ENCODE results near the gene PRKCE. TPM values are rescaled to one million over a fixed set of nuclear protein-coding genes. Genes with fewer than 3 reads are reported as not detected.

PRKCE gene
- total and polyA plus RNA-seq, 2 experiments from 2014 or later, result 13.2 to 19.2 TPM

GRCh38 chr2:45960057-45960863 is 308.8 kb downstream of the PRKCE start:
- no peaks in the 10 kb centered on the region for H3K27me3 ChIP-seq
- DNase-seq (ENCODE audit: low read depth in 1 of 2, low spot score in 1 of 2), result no peak
- H3K27ac ChIP-seq, result no peak overlapping the region
- H3K4me3 ChIP-seq, result no peak overlapping the region
- peaks cover 5% of the 10 kb centered on the region for H3K4me1 ChIP-seq (ENCODE audit: low read depth)
- TF ChIP-seq, protein P1, sequence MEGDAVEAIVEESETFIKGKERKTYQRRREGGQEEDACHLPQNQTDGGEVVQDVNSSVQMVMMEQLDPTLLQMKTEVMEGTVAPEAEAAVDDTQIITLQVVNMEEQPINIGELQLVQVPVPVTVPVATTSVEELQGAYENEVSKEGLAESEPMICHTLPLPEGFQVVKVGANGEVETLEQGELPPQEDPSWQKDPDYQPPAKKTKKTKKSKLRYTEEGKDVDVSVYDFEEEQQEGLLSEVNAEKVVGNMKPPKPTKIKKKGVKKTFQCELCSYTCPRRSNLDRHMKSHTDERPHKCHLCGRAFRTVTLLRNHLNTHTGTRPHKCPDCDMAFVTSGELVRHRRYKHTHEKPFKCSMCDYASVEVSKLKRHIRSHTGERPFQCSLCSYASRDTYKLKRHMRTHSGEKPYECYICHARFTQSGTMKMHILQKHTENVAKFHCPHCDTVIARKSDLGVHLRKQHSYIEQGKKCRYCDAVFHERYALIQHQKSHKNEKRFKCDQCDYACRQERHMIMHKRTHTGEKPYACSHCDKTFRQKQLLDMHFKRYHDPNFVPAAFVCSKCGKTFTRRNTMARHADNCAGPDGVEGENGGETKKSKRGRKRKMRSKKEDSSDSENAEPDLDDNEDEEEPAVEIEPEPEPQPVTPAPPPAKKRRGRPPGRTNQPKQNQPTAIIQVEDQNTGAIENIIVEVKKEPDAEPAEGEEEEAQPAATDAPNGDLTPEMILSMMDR (IDR thresholded peaks at IDR 0.05; ENCODE audit: low read depth, low read length), result no peak
- H3K36me3 ChIP-seq, result no peaks in the 10 kb centered on the region
- H3K9me3 ChIP-seq (ENCODE audit: low read depth), result no peaks in the 10 kb centered on the region

GRCh38 chr2:45962177-45962921 is 310.9 kb downstream of the PRKCE start:
- peak in 1 of 2 donors; percentile 78 for DNase-seq (ENCODE audit: low read depth in 1 of 2, low spot score in 1 of 2)
- no peak overlapping the region for H3K27ac ChIP-seq
- H3K27me3 ChIP-seq, result no peaks in the 10 kb centered on the region
- H3K4me3 ChIP-seq, result no peak overlapping the region
- no peaks in the 10 kb centered on the region for H3K9me3 ChIP-seq (ENCODE audit: low read depth)
- TF ChIP-seq, protein P1 (IDR thresholded peaks at IDR 0.05; ENCODE audit: low read depth, low read length), result no peak
- peaks cover 5% of the 10 kb centered on the region for H3K4me1 ChIP-seq (ENCODE audit: low read depth)
- no peaks in the 10 kb centered on the region for H3K36me3 ChIP-seq

DNA sequence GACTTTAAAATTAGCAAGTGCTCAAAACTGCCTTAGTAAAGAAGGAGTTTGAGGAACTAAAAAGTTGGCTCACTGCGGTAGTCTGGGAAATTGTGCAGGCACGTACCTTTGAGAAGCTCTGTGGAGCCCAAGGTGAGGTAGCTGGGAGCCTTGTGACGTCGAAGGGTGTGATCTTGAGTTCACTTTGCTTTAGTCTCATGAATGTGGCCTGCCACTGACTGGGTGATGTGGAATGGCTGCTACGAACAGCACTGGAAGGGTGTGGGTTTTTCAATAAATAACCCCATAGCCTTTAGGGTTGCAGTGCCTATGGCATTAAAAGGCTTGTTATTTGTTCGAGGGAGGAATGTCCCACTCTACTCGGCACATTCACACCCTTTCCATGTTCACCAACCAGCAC is 312.3 kb downstream of the PRKCE start:
- no peaks in the 10 kb centered on the region for H3K27me3 ChIP-seq
- no peak overlapping the region for H3K4me3 ChIP-seq
- no peaks in the 10 kb centered on the region for H3K36me3 ChIP-seq
- no peak for DNase-seq (ENCODE audit: low read depth in 1 of 2, low spot score in 1 of 2)
- no peak overlapping the region for H3K27ac ChIP-seq
- peaks cover 5% of the 10 kb centered on the region for H3K4me1 ChIP-seq (ENCODE audit: low read depth)
- TF ChIP-seq, protein P1 (IDR thresholded peaks at IDR 0.05; ENCODE audit: low read depth, low read length), result no peak
- no peaks in the 10 kb centered on the region for H3K9me3 ChIP-seq (ENCODE audit: low read depth)

DNA sequence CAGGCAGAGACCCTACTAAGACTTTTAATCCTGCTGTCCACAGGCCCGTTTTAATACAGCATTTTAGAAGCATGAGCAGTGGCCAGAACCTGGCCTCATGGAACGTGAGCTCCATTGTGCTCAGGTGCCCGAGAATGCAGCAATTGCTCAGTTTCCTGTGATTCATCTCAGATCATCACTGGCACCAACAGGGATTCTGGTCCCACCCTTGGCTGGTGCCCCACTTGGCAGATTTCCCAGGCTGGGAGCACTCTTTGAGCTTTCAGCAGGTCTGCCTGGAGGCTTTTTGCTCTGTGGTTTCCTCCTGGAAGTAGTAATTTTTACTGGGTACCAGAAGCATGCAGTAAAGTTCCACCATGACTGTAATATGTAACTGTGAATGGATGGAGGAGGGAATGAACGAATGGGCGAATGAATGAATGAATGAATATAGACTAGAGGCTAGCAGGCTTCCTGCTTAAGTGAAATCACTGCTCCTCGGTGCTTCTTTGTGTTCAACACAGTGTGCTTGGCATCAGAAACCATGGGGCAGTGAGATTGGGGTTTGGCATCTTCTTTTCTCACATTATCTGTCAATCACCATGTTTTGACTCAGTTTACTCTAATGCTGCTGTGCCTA is 312.9 kb downstream of the PRKCE start:
- TF ChIP-seq, protein P1 (IDR thresholded peaks at IDR 0.05; ENCODE audit: low read depth, low read length), result no peak
- Histone ChIP-seq H3K36me3 (no peaks in the 10 kb centered on the region), H3K4me1 (ENCODE audit: low read depth) (peaks cover 5% of the 10 kb centered on the region), H3K4me3 (no peak overlapping the region), H3K9me3 (ENCODE audit: low read depth) (no peaks in the 10 kb centered on the region), H3K27ac (no peak overlapping the region), H3K27me3 (no peaks in the 10 kb centered on the region)
- peak; percentile 32 to 79 for DNase-seq (ENCODE audit: low read depth in 1 of 2, low spot score in 1 of 2)

DNA sequence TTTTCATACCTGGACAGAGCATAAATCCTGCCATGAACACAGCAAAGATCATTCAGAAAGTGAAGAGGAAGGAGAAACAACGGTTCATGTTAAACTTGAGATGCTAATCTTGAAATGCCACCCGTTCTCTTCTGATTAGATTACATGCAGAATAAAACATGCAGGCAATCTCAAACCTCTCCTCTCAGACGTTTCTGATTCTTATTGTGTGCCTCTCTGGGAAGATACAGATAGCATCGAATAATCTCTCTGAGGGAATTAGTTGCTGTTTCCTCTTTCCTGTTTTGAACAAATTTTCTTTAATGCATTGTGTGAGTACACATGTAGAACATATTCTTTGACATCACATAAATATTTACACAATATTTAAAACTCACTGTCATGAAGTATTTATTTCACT is 313.4 kb downstream of the PRKCE start:
- no peak overlapping the region for H3K27ac ChIP-seq
- DNase-seq (ENCODE audit: low read depth in 1 of 2, low spot score in 1 of 2), result no peak

More for the DNA sequence above, 313.4 kb downstream of the PRKCE start:
- no peaks in the 10 kb centered on the region for H3K36me3 ChIP-seq
- TF ChIP-seq, protein P1 (IDR thresholded peaks at IDR 0.05; ENCODE audit: low read depth, low read length), result no peak
- H3K4me3 ChIP-seq, result no peak overlapping the region
- H3K9me3 ChIP-seq (ENCODE audit: low read depth), result no peaks in the 10 kb centered on the region
- peaks cover 5% of the 10 kb centered on the region for H3K4me1 ChIP-seq (ENCODE audit: low read depth)
- H3K27me3 ChIP-seq, result no peaks in the 10 kb centered on the region
